H1 (cell line): Measurements from ENCODE around the gene KIF26A. TPM values are rescaled to one million over a fixed set of nuclear protein-coding genes. Genes with fewer than 3 reads are reported as not detected.

Experiments
- BCL11A ChIP-seq, 2 experiments: IDR thresholded peaks; one replicate each; pipeline ENCODE4 v1.6.1; 2011; ENCODE audit warnings: low read depth in 2 of 2, low read length in 2 of 2, mild to moderate bottlenecking in 2 of 2
- CTBP2 ChIP-seq: IDR thresholded peaks from 2 replicates; pipeline ENCODE4 v1.7.0; 2011; ENCODE audit warnings: borderline replicate concordance, mild to moderate bottlenecking, moderate library complexity, mixed read lengths, low read length; ENCODE audit not compliant: insufficient read depth, insufficient read length
- JUND ChIP-seq: IDR thresholded peaks from 2 replicates; pipeline ENCODE4 v1.6.1; 2011; ENCODE audit warnings: mild to moderate bottlenecking, improper control_type of control experiment, low read length
- KDM4A ChIP-seq: IDR thresholded peaks from one replicate; pipeline ENCODE4 v1.7.1; 2012; ENCODE audit warnings: low read depth, mild to moderate bottlenecking, moderate library complexity, low read length, inconsistent platforms; ENCODE audit not compliant: severe bottlenecking
- KDM5A ChIP-seq: fragments of 200-600 bp; IDR thresholded peaks from 2 replicates; pipeline ENCODE4 v1.7.1; 2012; ENCODE audit warnings: mild to moderate bottlenecking, low read length, inconsistent platforms, mixed read lengths
- MAFK ChIP-seq: IDR thresholded peaks from 2 replicates; pipeline ENCODE4 v1.6.1; 2012; ENCODE audit warnings: low read depth, mild to moderate bottlenecking, improper control_type of control experiment, low read length
- NANOG ChIP-seq: IDR thresholded peaks from 2 replicates; pipeline ENCODE4 v1.6.1; 2011; ENCODE audit warnings: low read length, low read depth, mild to moderate bottlenecking, inconsistent platforms; ENCODE audit not compliant: insufficient read depth, poor library complexity, severe bottlenecking
- SAP30 ChIP-seq: fragments of 300-600 bp; sonication (generic); IDR thresholded peaks from 2 replicates; pipeline ENCODE4 v1.7.1; 2012; ENCODE audit warnings: low read length, moderate library complexity, mild to moderate bottlenecking, inconsistent platforms; ENCODE audit not compliant: insufficient read depth, insufficient replicate concordance
- SP4 ChIP-seq: IDR thresholded peaks from 2 replicates; pipeline ENCODE4 v1.6.1; 2012; ENCODE audit warnings: low read length, inconsistent platforms
- TBP ChIP-seq: IDR thresholded peaks from 2 replicates; pipeline ENCODE4 v1.6.1; 2011; ENCODE audit warnings: low read depth, low read length, improper control_type of control experiment
- polyA plus RNA-seq, 7 experiments: library from polyadenylated mRNA; depleted of rRNA in 3 of 7; stranded (reverse) in 5 of 7; unstranded in 2 of 7; fragments of >200 nt in 5 of 7; fragments of 200-250 nt in 2 of 7; gene quantifications; 1 replicate in 5 of 7; 2 replicates in 1 of 7; 4 replicates in 1 of 7; pipeline versions ENCODE4 v1.2.1 to v1.2.3, GENCODE V29; 2011 to 2013; ENCODE audit warnings: missing spikeins in 2 of 7, mixed read lengths in 2 of 7
- total RNA-seq: library from RNA; stranded (reverse); fragmentation: NEBNext Ultra II Directional; extraction: Animal tissue kit (Norgen Biotek cat#: 25700); gene quantifications from 2 replicates; pipeline ENCODE4 v1.2.1, GENCODE V29; 2021
- TF ChIP-seq, protein P1 (sequence below): fragments of 300-600 bp; sonication (generic); IDR thresholded peaks from 2 replicates; pipeline ENCODE4 v1.7.1; 2012; ENCODE audit warnings: low read length, moderate library complexity, mild to moderate bottlenecking, inconsistent platforms; ENCODE audit not compliant: insufficient replicate concordance

KIF26A gene
- total and polyA plus RNA-seq, 2 of the 8 experiments (the other 6 are each of a cell fraction or from before 2014, with no cell fraction given), result 11.5 to 41.6 TPM

DNA sequence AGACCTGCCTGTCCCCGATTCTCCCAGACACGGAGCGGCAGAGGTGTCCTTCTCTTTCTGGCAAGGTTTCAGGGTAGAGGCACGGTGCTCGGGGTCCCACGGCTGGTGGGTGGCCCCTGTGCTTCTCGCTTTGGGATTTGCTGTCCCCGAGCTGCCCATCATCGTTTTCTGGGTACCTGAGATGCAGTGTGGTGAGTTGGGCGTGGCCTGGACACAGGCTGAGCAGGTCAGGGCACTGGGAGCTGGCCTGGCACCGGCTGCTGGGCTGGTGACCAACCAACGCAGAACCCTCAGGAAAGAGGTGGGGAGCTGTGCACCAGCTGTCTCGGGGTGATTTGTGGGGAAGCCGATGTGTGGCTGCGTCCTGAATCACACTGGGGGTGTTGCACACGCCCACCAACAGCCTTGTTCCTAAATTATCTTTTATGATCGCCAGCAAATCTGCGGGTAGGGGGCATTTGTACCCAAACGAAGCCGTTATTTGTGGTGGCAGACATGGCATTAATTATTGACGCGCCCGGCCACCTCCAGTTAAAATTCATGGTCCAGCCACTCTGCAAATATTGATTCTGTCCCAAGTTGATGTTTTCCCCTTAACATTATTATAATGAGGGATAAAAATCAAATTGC, 61.0 kb downstream of the KIF26A start (continued):
- TF ChIP-seq, protein P1, sequence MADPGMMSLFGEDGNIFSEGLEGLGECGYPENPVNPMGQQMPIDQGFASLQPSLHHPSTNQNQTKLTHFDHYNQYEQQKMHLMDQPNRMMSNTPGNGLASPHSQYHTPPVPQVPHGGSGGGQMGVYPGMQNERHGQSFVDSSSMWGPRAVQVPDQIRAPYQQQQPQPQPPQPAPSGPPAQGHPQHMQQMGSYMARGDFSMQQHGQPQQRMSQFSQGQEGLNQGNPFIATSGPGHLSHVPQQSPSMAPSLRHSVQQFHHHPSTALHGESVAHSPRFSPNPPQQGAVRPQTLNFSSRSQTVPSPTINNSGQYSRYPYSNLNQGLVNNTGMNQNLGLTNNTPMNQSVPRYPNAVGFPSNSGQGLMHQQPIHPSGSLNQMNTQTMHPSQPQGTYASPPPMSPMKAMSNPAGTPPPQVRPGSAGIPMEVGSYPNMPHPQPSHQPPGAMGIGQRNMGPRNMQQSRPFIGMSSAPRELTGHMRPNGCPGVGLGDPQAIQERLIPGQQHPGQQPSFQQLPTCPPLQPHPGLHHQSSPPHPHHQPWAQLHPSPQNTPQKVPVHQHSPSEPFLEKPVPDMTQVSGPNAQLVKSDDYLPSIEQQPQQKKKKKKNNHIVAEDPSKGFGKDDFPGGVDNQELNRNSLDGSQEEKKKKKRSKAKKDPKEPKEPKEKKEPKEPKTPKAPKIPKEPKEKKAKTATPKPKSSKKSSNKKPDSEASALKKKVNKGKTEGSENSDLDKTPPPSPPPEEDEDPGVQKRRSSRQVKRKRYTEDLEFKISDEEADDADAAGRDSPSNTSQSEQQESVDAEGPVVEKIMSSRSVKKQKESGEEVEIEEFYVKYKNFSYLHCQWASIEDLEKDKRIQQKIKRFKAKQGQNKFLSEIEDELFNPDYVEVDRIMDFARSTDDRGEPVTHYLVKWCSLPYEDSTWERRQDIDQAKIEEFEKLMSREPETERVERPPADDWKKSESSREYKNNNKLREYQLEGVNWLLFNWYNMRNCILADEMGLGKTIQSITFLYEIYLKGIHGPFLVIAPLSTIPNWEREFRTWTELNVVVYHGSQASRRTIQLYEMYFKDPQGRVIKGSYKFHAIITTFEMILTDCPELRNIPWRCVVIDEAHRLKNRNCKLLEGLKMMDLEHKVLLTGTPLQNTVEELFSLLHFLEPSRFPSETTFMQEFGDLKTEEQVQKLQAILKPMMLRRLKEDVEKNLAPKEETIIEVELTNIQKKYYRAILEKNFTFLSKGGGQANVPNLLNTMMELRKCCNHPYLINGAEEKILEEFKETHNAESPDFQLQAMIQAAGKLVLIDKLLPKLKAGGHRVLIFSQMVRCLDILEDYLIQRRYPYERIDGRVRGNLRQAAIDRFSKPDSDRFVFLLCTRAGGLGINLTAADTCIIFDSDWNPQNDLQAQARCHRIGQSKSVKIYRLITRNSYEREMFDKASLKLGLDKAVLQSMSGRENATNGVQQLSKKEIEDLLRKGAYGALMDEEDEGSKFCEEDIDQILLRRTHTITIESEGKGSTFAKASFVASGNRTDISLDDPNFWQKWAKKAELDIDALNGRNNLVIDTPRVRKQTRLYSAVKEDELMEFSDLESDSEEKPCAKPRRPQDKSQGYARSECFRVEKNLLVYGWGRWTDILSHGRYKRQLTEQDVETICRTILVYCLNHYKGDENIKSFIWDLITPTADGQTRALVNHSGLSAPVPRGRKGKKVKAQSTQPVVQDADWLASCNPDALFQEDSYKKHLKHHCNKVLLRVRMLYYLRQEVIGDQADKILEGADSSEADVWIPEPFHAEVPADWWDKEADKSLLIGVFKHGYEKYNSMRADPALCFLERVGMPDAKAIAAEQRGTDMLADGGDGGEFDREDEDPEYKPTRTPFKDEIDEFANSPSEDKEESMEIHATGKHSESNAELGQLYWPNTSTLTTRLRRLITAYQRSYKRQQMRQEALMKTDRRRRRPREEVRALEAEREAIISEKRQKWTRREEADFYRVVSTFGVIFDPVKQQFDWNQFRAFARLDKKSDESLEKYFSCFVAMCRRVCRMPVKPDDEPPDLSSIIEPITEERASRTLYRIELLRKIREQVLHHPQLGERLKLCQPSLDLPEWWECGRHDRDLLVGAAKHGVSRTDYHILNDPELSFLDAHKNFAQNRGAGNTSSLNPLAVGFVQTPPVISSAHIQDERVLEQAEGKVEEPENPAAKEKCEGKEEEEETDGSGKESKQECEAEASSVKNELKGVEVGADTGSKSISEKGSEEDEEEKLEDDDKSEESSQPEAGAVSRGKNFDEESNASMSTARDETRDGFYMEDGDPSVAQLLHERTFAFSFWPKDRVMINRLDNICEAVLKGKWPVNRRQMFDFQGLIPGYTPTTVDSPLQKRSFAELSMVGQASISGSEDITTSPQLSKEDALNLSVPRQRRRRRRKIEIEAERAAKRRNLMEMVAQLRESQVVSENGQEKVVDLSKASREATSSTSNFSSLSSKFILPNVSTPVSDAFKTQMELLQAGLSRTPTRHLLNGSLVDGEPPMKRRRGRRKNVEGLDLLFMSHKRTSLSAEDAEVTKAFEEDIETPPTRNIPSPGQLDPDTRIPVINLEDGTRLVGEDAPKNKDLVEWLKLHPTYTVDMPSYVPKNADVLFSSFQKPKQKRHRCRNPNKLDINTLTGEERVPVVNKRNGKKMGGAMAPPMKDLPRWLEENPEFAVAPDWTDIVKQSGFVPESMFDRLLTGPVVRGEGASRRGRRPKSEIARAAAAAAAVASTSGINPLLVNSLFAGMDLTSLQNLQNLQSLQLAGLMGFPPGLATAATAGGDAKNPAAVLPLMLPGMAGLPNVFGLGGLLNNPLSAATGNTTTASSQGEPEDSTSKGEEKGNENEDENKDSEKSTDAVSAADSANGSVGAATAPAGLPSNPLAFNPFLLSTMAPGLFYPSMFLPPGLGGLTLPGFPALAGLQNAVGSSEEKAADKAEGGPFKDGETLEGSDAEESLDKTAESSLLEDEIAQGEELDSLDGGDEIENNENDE, result no peak
- TF ChIP-seq JUND, result no peak
- TF ChIP-seq MAFK, result no peak
- TF ChIP-seq TBP, result no peak
- TF ChIP-seq KDM4A, result no peak
- TF ChIP-seq SP4, result no peak
- no peak for TF ChIP-seq NANOG
- no peak for TF ChIP-seq KDM5A
- TF ChIP-seq CTBP2, result no peak
- no peak for TF ChIP-seq SAP30
- TF ChIP-seq BCL11A (IDR thresholded peaks at IDR 0.05; ENCODE audit: low read depth in 2 of 2, low read length in 2 of 2), result no peak
